Fibroblast of the conjunctiva (primary cell): ENCODE data around the gene DCAF8L2.
"Not testable (repeated sequence)": the region's sequence is repeated elsewhere in the genome, so short reads cannot be mapped to it uniquely, and the experiment has no call there.

Experiments
- DNase-seq: peaks from one replicate; pipeline ENCODE4 v3.0.0-alpha.2; 2010; ENCODE audit warnings: low read depth

The DCAF8L2 gene

GRCh38 chrX:27679281-27679680, 89.1 kb downstream of the DCAF8L2 start:
- no peak for DNase-seq

- DNase-seq, result peak; percentile 4
These were observed 90.6 kb downstream of the DCAF8L2 start for GRCh38 chrX:27680726-27681125.

- not testable (repeated sequence) for DNase-seq
These were observed 93.5 kb downstream of the DCAF8L2 start for GRCh38 chrX:27683566-27684208.

- DNase-seq, result no peak
These were observed 104.5 kb downstream of the DCAF8L2 start for GRCh38 chrX:27694667-27695066.

- DNase-seq, result no peak
These were observed 116.4 kb downstream of the DCAF8L2 start for GRCh38 chrX:27706526-27706925.

- no peak for DNase-seq
These were observed 125.5 kb downstream of the DCAF8L2 start for GRCh38 chrX:27715610-27716009.

- DNase-seq, result no peak
These were observed 138.1 kb downstream of the DCAF8L2 start for GRCh38 chrX:27728291-27728690.

GRCh38 chrX:27731962-27732361, 141.8 kb downstream of the DCAF8L2 start:
- no peak for DNase-seq

GRCh38 chrX:27735914-27736313, 145.8 kb downstream of the DCAF8L2 start:
- DNase-seq, result no peak

GRCh38 chrX:27740933-27741332, 150.8 kb downstream of the DCAF8L2 start:
- no peak for DNase-seq

- not testable (repeated sequence) for DNase-seq
These were observed 153.4 kb downstream of the DCAF8L2 start for GRCh38 chrX:27743521-27743920.

- no peak for DNase-seq
These were observed 156.4 kb downstream of the DCAF8L2 start for GRCh38 chrX:27746516-27746915.

- DNase-seq, result not testable (repeated sequence)
These were observed 160.2 kb downstream of the DCAF8L2 start for GRCh38 chrX:27750298-27750697.

- no peak for DNase-seq
These were observed 161.8 kb downstream of the DCAF8L2 start for GRCh38 chrX:27751976-27752375.

GRCh38 chrX:27765718-27766117, 175.6 kb downstream of the DCAF8L2 start:
- DNase-seq, result no peak

- DNase-seq, result no peak
These were observed 177.2 kb downstream of the DCAF8L2 start for GRCh38 chrX:27767387-27767786.

- no peak for DNase-seq
These were observed 185.8 kb downstream of the DCAF8L2 start for GRCh38 chrX:27775984-27776383.

- no peak for DNase-seq
These were observed 206.6 kb downstream of the DCAF8L2 start for GRCh38 chrX:27796640-27797257.

- no peak for DNase-seq
These were observed 207.4 kb downstream of the DCAF8L2 start for GRCh38 chrX:27797575-27797974.
